ENCODE results near the gene SLCO2A1. TPM values are rescaled to one million over a fixed set of nuclear protein-coding genes. Genes with fewer than 3 reads are reported as not detected.

The SLCO2A1 gene
- total and polyA plus RNA-seq, 4 donors = 1.8 to 13.2 (median 8.1) TPM

DNA sequence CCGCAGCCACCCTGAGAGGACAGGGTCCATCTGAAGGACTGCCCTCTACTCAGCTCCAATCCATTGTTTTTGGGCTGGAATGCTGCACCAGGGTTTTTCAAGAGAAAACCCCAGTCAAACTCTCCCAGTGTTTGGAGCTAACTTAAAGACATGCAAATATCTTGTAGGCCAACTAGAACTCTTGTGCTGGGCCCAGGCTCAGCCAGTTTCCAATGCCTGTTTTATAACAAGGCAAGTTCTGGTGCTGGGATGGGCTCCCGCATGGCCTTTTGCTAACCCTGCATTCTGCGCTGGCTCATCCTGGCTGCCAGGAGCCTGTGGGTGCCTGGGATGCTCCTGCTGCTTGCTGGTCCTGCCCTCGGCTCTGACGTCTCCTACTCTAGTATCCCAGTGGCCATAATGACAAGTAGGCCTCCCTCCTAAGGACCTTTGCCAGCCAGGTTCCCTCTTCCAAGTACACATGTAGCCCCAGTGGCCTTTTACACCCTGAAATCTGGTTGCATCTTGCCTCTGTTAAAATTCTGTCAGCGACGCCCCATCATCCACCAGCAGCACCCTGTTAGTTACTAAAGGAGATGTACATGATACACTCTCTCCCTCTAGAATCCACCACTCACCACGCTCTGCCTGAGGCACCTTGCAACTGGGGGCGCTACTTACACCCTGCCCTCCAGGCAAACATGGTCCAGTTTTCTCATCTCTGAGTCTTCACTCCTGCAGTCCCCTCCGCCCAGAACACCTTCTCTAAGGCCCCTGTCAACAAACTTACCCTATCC lies 103.6 kb downstream of the SLCO2A1 start:
- WGBS (ENCODE audit: insufficient coverage) = 95% methylated on average over 10 of the region's 10 CpGs
- no peak overlapping the region for H3K4me3 ChIP-seq (ENCODE audit: low read depth, low read length)
- no peaks in the 10 kb centered on the region for H3K36me3 ChIP-seq (ENCODE audit: control insufficient read depth, insufficient read depth, low read length)
- peaks cover 13% of the 10 kb centered on the region for H3K4me1 ChIP-seq (ENCODE audit: control insufficient read depth, insufficient read depth, low read length)
- DNase-seq (ENCODE audit: low read depth in 4 of 6, low spot score in 6 of 6) = no peak
- H3K9me3 ChIP-seq (ENCODE audit: control insufficient read depth, insufficient read depth, low read length) = no peaks in the 10 kb centered on the region
- H3K27ac ChIP-seq (ENCODE audit: low read depth, low read length) = no peak overlapping the region
- H3K27me3 ChIP-seq (ENCODE audit: control insufficient read depth, insufficient read depth, low read length) = peaks cover 8% of the 10 kb centered on the region

DNA sequence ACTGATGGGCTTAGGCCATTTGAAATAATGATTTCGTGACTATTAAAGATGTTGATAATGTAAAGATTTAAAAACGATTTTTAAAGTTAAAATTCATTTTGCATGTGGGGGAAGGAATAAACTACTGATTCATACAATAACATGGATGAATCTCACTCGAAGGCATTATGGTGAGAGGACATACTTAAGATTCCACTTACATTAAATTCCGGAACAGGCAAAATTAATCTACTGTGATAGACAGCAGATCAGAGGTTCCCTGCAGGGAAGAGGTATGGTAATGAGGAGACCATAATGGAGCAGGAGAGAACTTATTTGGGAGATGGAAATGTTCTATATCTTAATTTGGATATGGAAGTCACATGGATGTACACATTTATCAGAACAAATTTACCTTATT lies 105.7 kb downstream of the SLCO2A1 start:
- Histone ChIP-seq H3K4me1 (ENCODE audit: control insufficient read depth, insufficient read depth, low read length) (peaks cover 13% of the 10 kb centered on the region), H3K27me3 (ENCODE audit: control insufficient read depth, insufficient read depth, low read length) (peaks cover 8% of the 10 kb centered on the region), H3K36me3 (ENCODE audit: control insufficient read depth, insufficient read depth, low read length) (no peaks in the 10 kb centered on the region), H3K4me3 (ENCODE audit: low read depth, low read length) (no peak overlapping the region), H3K9me3 (ENCODE audit: control insufficient read depth, insufficient read depth, low read length) (no peaks in the 10 kb centered on the region), H3K27ac (ENCODE audit: low read depth, low read length) (no peak overlapping the region)
- no peak for DNase-seq (ENCODE audit: low read depth in 4 of 6, low spot score in 6 of 6)
- WGBS (ENCODE audit: insufficient coverage) = no CpG with 5 or more reads among the region's 4 CpGs

DNA sequence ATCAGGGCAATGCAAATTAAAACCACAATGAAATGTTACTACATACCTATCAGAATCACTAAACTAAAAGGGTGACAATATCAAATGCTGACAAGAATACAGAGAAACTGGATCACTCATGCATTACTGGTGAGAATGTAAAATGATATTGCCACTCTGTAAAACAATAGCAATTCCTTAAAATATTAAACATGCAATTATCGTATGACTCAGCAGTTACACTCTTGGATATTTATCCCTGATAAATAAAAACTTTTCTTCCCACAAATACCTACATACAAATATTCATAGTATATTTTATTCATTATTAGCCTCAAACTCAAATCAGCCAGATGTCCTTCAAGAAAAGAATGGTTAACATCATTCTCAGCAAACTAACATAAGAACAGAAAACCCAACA lies 108.1 kb downstream of the SLCO2A1 start:
- H3K27me3 ChIP-seq (ENCODE audit: control insufficient read depth, insufficient read depth, low read length) = no peaks in the 10 kb centered on the region
- no peaks in the 10 kb centered on the region for H3K4me1 ChIP-seq (ENCODE audit: control insufficient read depth, insufficient read depth, low read length)
- DNase-seq (ENCODE audit: low read depth in 4 of 6, low spot score in 6 of 6) = no peak
- H3K9me3 ChIP-seq (ENCODE audit: control insufficient read depth, insufficient read depth, low read length) = no peaks in the 10 kb centered on the region
- H3K36me3 ChIP-seq (ENCODE audit: control insufficient read depth, insufficient read depth, low read length) = no peaks in the 10 kb centered on the region
- H3K27ac ChIP-seq (ENCODE audit: low read depth, low read length) = no peak overlapping the region
- H3K4me3 ChIP-seq (ENCODE audit: low read depth, low read length) = no peak overlapping the region
- no CpG with 5 or more reads among the region's 1 CpG for WGBS (ENCODE audit: insufficient coverage)

DNA sequence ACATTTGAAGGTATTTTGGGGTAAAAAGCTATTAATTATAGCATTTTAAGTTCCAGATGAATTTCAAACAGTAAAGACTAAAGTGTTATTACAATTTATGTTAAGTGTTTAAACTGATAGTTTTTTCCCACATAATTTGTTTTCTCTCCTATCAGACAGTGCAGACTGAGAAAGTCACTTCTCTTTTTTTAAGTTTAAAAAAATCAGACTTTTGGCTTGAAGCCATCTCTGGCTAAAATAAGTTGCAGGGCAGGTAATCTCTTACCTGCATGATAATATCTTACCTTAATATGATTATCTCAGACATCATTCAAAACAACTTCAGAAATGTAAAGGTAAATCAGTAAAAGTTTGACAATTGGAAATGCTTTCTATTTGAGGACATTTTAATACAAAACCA lies 112.6 kb downstream of the SLCO2A1 start:
- no peaks in the 10 kb centered on the region for H3K27me3 ChIP-seq (ENCODE audit: control insufficient read depth, insufficient read depth, low read length)
- H3K36me3 ChIP-seq (ENCODE audit: control insufficient read depth, insufficient read depth, low read length) = no peaks in the 10 kb centered on the region
- no peak overlapping the region for H3K27ac ChIP-seq (ENCODE audit: low read depth, low read length)
- no peak overlapping the region for H3K4me3 ChIP-seq (ENCODE audit: low read depth, low read length)
- DNase-seq (ENCODE audit: low read depth in 4 of 6, low spot score in 6 of 6) = no peak
- no peaks in the 10 kb centered on the region for H3K9me3 ChIP-seq (ENCODE audit: control insufficient read depth, insufficient read depth, low read length)
- H3K4me1 ChIP-seq (ENCODE audit: control insufficient read depth, insufficient read depth, low read length) = no peaks in the 10 kb centered on the region

DNA sequence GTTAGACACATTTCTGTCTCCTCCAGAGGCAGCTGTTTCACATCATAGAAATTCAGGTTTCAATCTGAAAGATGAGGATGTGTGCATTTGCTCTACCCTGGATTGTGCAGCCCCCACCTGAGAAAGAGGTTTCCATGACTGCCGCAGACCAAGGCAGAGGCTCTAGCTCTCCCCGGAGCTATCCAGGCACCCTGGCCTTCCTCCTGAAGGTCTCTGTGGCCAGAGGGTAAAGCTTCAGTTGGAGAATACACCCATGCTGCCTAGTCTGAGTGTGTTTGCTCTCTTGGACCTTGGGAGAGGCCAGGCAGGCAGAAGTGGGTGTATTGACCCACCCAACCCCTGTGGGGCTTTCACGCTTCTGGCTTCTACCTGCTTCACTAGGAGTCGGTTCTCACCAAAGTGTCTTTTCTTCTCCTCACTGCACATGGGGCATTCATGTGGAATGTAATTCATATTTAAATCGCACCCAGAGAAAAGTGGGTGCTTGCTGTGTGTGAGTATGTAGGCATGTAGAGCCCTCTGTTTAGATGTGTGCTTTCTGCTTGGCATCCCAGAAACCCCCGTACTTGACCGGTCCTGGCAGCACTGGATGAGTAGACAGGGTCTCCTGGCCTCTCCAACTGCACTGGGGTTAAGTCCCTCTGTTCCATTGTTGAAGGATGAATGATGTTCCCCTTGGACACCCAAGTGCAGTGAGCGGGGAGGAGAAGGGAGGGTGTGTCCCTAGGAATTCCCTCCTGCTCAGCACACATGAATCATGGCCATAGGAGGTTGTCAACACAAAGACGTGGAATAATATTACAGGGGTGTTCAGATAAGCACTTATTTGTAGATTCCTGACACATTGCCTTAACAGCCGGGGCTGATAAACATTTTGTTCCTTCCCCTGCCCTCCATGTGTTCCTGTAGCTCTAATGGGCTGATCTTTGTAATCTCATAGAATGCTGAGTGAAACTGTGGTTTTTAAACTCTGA lies 113.8 kb downstream of the SLCO2A1 start:
- Histone ChIP-seq H3K27ac (ENCODE audit: low read depth, low read length) (no peak overlapping the region), H3K4me1 (ENCODE audit: control insufficient read depth, insufficient read depth, low read length) (no peaks in the 10 kb centered on the region), H3K4me3 (ENCODE audit: low read depth, low read length) (no peak overlapping the region), H3K9me3 (ENCODE audit: control insufficient read depth, insufficient read depth, low read length) (no peaks in the 10 kb centered on the region), H3K36me3 (ENCODE audit: control insufficient read depth, insufficient read depth, low read length) (no peaks in the 10 kb centered on the region), H3K27me3 (ENCODE audit: control insufficient read depth, insufficient read depth, low read length) (no peaks in the 10 kb centered on the region)
- WGBS (ENCODE audit: insufficient coverage) = 85% methylated on average over 5 of the region's 10 CpGs
- no peak for DNase-seq (ENCODE audit: low read depth in 4 of 6, low spot score in 6 of 6)

DNA sequence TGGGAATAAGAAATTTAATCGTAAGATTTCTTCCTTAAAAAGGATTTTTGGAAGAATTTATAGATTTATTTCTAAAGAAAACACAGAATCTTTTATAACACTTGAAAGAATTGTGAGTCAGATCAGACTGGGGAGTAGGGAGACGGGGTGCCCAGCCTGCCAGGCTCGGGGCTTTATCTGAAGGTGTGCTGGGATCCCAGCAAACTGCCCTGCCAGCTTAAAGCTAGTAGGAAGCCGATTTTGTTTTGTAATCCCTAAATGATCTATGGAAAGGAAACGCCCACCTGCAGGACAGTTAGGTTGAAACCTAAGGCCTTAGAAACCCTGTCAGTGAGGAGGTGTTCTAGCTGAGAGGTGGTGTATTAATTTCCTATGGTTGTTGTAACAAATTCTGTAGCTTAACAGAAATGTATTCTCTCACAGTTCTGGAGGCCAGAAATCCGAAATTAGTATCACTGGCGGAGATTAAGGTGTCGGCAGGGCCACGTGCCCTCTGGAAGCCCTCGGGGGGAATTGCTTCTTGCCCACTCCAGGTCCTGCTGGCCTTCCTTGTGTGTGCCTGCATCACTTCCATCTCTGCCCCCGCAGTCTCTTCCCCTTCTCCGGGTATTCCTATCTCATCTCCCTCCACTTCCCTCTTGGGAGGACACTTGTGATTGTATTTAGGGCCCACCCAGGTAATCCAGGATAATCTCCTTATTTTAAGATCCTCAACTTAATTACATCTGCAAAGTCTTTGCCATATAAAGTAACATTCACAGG lies 114.7 kb downstream of the SLCO2A1 start:
- H3K27me3 ChIP-seq (ENCODE audit: control insufficient read depth, insufficient read depth, low read length) = no peaks in the 10 kb centered on the region
- no peak overlapping the region for H3K4me3 ChIP-seq (ENCODE audit: low read depth, low read length)
- no peak for DNase-seq (ENCODE audit: low read depth in 4 of 6, low spot score in 6 of 6)
- no peak overlapping the region for H3K27ac ChIP-seq (ENCODE audit: low read depth, low read length)
- no peaks in the 10 kb centered on the region for H3K36me3 ChIP-seq (ENCODE audit: control insufficient read depth, insufficient read depth, low read length)
- 89% methylated on average over 8 of the region's 12 CpGs for WGBS (ENCODE audit: insufficient coverage)
- H3K4me1 ChIP-seq (ENCODE audit: control insufficient read depth, insufficient read depth, low read length) = no peaks in the 10 kb centered on the region
- no peaks in the 10 kb centered on the region for H3K9me3 ChIP-seq (ENCODE audit: control insufficient read depth, insufficient read depth, low read length)

DNA sequence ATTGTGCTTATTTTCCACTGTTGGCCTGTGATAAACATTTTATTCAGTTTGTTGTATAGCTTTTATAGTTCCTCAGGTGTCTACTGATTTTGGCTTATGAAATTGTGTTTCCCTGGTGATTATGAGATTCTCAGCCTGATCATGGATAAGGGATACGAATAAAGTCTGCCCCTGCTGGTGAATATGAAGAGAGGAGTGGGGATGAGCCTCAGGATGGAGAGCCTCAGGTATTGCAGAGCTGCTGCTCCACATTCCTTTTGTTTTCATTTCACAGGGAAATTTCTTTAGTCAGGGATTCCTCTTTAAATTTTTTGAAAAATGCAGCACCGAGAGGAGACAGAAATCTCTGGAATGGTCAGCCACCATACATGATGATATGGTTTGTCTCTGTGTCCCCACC lies 119.3 kb downstream of the SLCO2A1 start:
- H3K4me3 ChIP-seq (ENCODE audit: low read depth, low read length) = no peak overlapping the region
- H3K27ac ChIP-seq (ENCODE audit: low read depth, low read length) = no peak overlapping the region
- no peaks in the 10 kb centered on the region for H3K27me3 ChIP-seq (ENCODE audit: control insufficient read depth, insufficient read depth, low read length)
- H3K9me3 ChIP-seq (ENCODE audit: control insufficient read depth, insufficient read depth, low read length) = no peaks in the 10 kb centered on the region
- no peaks in the 10 kb centered on the region for H3K36me3 ChIP-seq (ENCODE audit: control insufficient read depth, insufficient read depth, low read length)
- DNase-seq (ENCODE audit: low read depth in 4 of 6, low spot score in 6 of 6) = peak in 1 of 6 donors; percentile 29
- 43% methylated on average over 1 of the region's 2 CpGs for WGBS (ENCODE audit: insufficient coverage)
- H3K4me1 ChIP-seq (ENCODE audit: control insufficient read depth, insufficient read depth, low read length) = no peaks in the 10 kb centered on the region

DNA sequence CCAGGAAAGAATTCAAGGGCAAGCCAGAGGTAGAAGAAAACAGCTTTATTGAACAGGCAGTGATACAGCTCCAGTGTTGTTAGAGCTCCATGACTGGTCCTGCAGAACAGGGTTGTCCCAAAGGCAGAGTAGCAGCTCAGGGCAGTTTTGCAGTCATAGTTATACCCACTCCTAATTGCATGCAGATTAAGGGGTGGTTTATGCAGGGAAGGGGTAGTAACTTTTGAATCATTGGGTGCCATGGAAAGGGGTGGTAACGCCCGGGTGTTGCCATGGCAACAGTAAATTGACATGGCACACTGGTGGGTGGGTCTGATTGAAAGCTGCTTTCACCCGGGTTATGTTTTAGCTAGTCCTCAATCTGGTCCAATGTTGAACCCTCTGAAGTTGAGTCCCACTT lies 124.3 kb downstream of the SLCO2A1 start:
- H3K27me3 ChIP-seq (ENCODE audit: control insufficient read depth, insufficient read depth, low read length) = no peaks in the 10 kb centered on the region
- H3K36me3 ChIP-seq (ENCODE audit: control insufficient read depth, insufficient read depth, low read length) = no peaks in the 10 kb centered on the region
- DNase-seq (ENCODE audit: low read depth in 4 of 6, low spot score in 6 of 6) = no peak
- no peaks in the 10 kb centered on the region for H3K9me3 ChIP-seq (ENCODE audit: control insufficient read depth, insufficient read depth, low read length)
- H3K27ac ChIP-seq (ENCODE audit: low read depth, low read length) = no peak overlapping the region
- WGBS (ENCODE audit: insufficient coverage) = 70% methylated on average over 2 of the region's 3 CpGs
- no peaks in the 10 kb centered on the region for H3K4me1 ChIP-seq (ENCODE audit: control insufficient read depth, insufficient read depth, low read length)
- no peak overlapping the region for H3K4me3 ChIP-seq (ENCODE audit: low read depth, low read length)

DNA sequence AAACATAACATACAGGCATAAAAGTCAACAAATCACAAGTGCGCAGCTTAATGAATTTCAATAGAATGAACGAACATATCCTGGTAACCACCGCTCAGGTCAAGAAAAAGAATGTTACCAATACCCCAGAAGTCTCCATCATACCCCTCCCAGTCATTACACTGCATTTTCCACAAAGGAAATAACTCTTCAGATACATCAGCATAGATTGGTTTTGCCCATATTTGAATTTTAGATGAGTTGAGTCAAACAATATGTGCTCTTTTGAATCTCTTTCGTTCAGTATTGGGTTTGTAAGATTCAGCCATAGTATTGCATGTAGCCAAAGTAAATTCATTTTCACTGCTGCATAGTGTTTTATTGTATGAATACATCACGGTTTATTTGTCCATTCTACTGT lies 127.9 kb downstream of the SLCO2A1 start:
- H3K36me3 ChIP-seq (ENCODE audit: control insufficient read depth, insufficient read depth, low read length) = no peaks in the 10 kb centered on the region
- DNase-seq (ENCODE audit: low read depth in 4 of 6, low spot score in 6 of 6) = no peak
- no peaks in the 10 kb centered on the region for H3K27me3 ChIP-seq (ENCODE audit: control insufficient read depth, insufficient read depth, low read length)
- 100% methylated on average over 3 of the region's 5 CpGs for WGBS (ENCODE audit: insufficient coverage)
- no peaks in the 10 kb centered on the region for H3K9me3 ChIP-seq (ENCODE audit: control insufficient read depth, insufficient read depth, low read length)
- no peak overlapping the region for H3K27ac ChIP-seq (ENCODE audit: low read depth, low read length)
- H3K4me3 ChIP-seq (ENCODE audit: low read depth, low read length) = no peak overlapping the region
- no peaks in the 10 kb centered on the region for H3K4me1 ChIP-seq (ENCODE audit: control insufficient read depth, insufficient read depth, low read length)
